Pulmonary artery endothelial cell (primary cell): ENCODE results near the gene LKAAEAR1. TPM values are rescaled to one million over a fixed set of nuclear protein-coding genes. Genes with fewer than 3 reads are reported as not detected.

Source experiments
- DNase-seq: peaks from one replicate; pipeline ENCODE4 v3.0.0-alpha.2; 2011; ENCODE audit warnings: low read depth, low spot score
- total RNA-seq: library from RNA; depleted of rRNA; stranded (reverse); fragments of >200 nt; gene quantifications from 2 replicates; pipeline ENCODE4 v1.2.3, GENCODE V29; 2014

Gene LKAAEAR1
- total RNA-seq, 1 donor from 2014 or later: not detected

GRCh38 chr20:64080013-64080812 is 4.0 kb downstream of the LKAAEAR1 start, which contains the start of gene OPRL1:
TSS of gene OPRL1 (plus strand) at chr20:64080082. CDS start at chr20:64092721, 12,639 bp downstream.
- no peak for DNase-seq

- no peak for DNase-seq
Measured at GRCh38 chr20:64079273-64080012, 4.8 kb downstream of the LKAAEAR1 start, which contains the start of gene RGS19. TSS of gene RGS19 (minus strand) at chr20:64079518. CDS start at chr20:64076886, 2,632 bp downstream.

GRCh38 chr20:64078934-64079272 is 5.3 kb downstream of the LKAAEAR1 start:
- no peak for DNase-seq

GRCh38 chr20:64077876-64078551 is 6.2 kb downstream of the LKAAEAR1 start:
- DNase-seq: no peak

- DNase-seq: no peak
Measured at GRCh38 chr20:64077541-64077875, 6.7 kb downstream of the LKAAEAR1 start.

GRCh38 chr20:64077094-64077493 is 7.1 kb downstream of the LKAAEAR1 start:
- no peak for DNase-seq

GRCh38 chr20:64076061-64076997 is 7.9 kb downstream of the LKAAEAR1 start:
- no peak for DNase-seq

- DNase-seq: no peak
Measured at GRCh38 chr20:64075556-64075955, 8.6 kb downstream of the LKAAEAR1 start.

- DNase-seq: no peak
Measured at GRCh38 chr20:64074963-64075362, 9.2 kb downstream of the LKAAEAR1 start.

GRCh38 chr20:64074184-64074789 is 9.9 kb downstream of the LKAAEAR1 start:
- no peak for DNase-seq

GRCh38 chr20:64073476-64074183 is 10.6 kb downstream of the LKAAEAR1 start:
- DNase-seq: no peak

GRCh38 chr20:64072498-64073063 is 11.6 kb downstream of the LKAAEAR1 start:
- no peak for DNase-seq

GRCh38 chr20:64071341-64072332 is 12.6 kb downstream of the LKAAEAR1 start:
- DNase-seq: no peak

GRCh38 chr20:64070244-64070993 is 13.8 kb downstream of the LKAAEAR1 start:
- no peak for DNase-seq

GRCh38 chr20:64069614-64070243 is 14.5 kb downstream of the LKAAEAR1 start:
- no peak for DNase-seq

- DNase-seq: no peak
Measured at GRCh38 chr20:64069209-64069613, 15.0 kb downstream of the LKAAEAR1 start.
